DOHH2 (cell line): ENCODE measurements around the gene LRRC23.

Source experiments
- EZH2phosphoT487 ChIP-seq: fragments of 200-600 bp; sonication (generic); IDR thresholded peaks from 2 replicates; pipeline ENCODE4 v1.6.1; 2017; ENCODE audit warnings: borderline replicate concordance, mild to moderate bottlenecking, antibody characterized with exemption, low read length, moderate library complexity, mixed read lengths
- TF ChIP-seq, protein P1 (sequence below): fragments of 200-600 bp; sonication (generic); IDR thresholded peaks from one replicate; pipeline ENCODE4 v1.5.1; 2014; ENCODE audit warnings: antibody characterized with exemption, mild to moderate bottlenecking, low read depth, low read length; ENCODE audit not compliant: poor library complexity, severe bottlenecking

GRCh38 chr12:6943389-6943721 is 38.7 kb downstream of the LRRC23 start:
- no peak for TF ChIP-seq EZH2phosphoT487
- TF ChIP-seq, protein P1, sequence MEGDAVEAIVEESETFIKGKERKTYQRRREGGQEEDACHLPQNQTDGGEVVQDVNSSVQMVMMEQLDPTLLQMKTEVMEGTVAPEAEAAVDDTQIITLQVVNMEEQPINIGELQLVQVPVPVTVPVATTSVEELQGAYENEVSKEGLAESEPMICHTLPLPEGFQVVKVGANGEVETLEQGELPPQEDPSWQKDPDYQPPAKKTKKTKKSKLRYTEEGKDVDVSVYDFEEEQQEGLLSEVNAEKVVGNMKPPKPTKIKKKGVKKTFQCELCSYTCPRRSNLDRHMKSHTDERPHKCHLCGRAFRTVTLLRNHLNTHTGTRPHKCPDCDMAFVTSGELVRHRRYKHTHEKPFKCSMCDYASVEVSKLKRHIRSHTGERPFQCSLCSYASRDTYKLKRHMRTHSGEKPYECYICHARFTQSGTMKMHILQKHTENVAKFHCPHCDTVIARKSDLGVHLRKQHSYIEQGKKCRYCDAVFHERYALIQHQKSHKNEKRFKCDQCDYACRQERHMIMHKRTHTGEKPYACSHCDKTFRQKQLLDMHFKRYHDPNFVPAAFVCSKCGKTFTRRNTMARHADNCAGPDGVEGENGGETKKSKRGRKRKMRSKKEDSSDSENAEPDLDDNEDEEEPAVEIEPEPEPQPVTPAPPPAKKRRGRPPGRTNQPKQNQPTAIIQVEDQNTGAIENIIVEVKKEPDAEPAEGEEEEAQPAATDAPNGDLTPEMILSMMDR: no peak
